Stimulated activated CD4-positive, alpha-beta T cell treated with anti-CD3 and anti-CD28 coated beads, Interleukin-1b, Interleukin-23, amount 100 ng/mL, for 24 hours (primary cell): ENCODE data around the gene SRPK1.

ENCODE experiments used
- DNase-seq, 4 experiments: peaks; one replicate each; pipeline ENCODE4 v3.0.0-alpha.2; 2020; ENCODE audit warnings: low read depth in 4 of 4, low spot score in 1 of 4

SRPK1 gene

GRCh38 chr6:35903679-35904078 lies 17.2 kb downstream of the SRPK1 start:
- DNase-seq, result no peak

- no peak for DNase-seq
Observed at GRCh38 chr6:35900448-35900847, 20.4 kb downstream of the SRPK1 start.

GRCh38 chr6:35898003-35898402 lies 22.9 kb downstream of the SRPK1 start:
- no peak for DNase-seq

- no peak for DNase-seq
Observed at GRCh38 chr6:35897486-35897885, 23.4 kb downstream of the SRPK1 start.

GRCh38 chr6:35897036-35897435 lies 23.9 kb downstream of the SRPK1 start:
- no peak for DNase-seq

- no peak for DNase-seq
Observed at GRCh38 chr6:35896228-35896627, 24.7 kb downstream of the SRPK1 start.

GRCh38 chr6:35895560-35895959 lies 25.3 kb downstream of the SRPK1 start:
- DNase-seq, result no peak

- no peak for DNase-seq
Observed at GRCh38 chr6:35894776-35895175, 26.1 kb downstream of the SRPK1 start.

- no peak for DNase-seq
Observed at GRCh38 chr6:35893246-35893645, 27.7 kb downstream of the SRPK1 start.

GRCh38 chr6:35892482-35892881 lies 28.4 kb downstream of the SRPK1 start:
- DNase-seq, result no peak

GRCh38 chr6:35879151-35879550 lies 41.7 kb downstream of the SRPK1 start:
- DNase-seq, result no peak

GRCh38 chr6:35876902-35877301 lies 44.0 kb downstream of the SRPK1 start:
- DNase-seq, result no peak

GRCh38 chr6:35874730-35875129 lies 46.2 kb downstream of the SRPK1 start:
- no peak for DNase-seq

- no peak for DNase-seq
Observed at GRCh38 chr6:35859367-35859766, 61.5 kb downstream of the SRPK1 start.

- no peak for DNase-seq
Observed at GRCh38 chr6:35857853-35858252, 63.0 kb downstream of the SRPK1 start.

GRCh38 chr6:35856250-35856649 lies 64.6 kb downstream of the SRPK1 start:
- no peak for DNase-seq

- no peak for DNase-seq
Observed at GRCh38 chr6:35852994-35853393, 67.9 kb downstream of the SRPK1 start.

- no peak for DNase-seq
Observed at GRCh38 chr6:35850208-35850607, 70.7 kb downstream of the SRPK1 start.

- no peak for DNase-seq
Observed at GRCh38 chr6:35844290-35844689, 76.6 kb downstream of the SRPK1 start.

- DNase-seq, result no peak
Observed at GRCh38 chr6:35842381-35842780, 78.5 kb downstream of the SRPK1 start.

GRCh38 chr6:35839019-35839418 lies 81.9 kb downstream of the SRPK1 start:
- DNase-seq, result no peak

GRCh38 chr6:35833536-35833935 lies 87.4 kb downstream of the SRPK1 start:
- no peak for DNase-seq

GRCh38 chr6:35831257-35832007 lies 89.5 kb downstream of the SRPK1 start:
- DNase-seq, result no peak
